KMS-11 (cell line): Measurements from ENCODE around the gene IFRD2.

Experiments used
- H2AFZ ChIP-seq: fragments of 200-600 bp; sonication (generic); 2 replicates; pipeline ENCODE4 v1.6.1; 2016; ENCODE audit warnings: antibody characterized with exemption, mixed run types, low read depth
- H3K27ac ChIP-seq: fragments of 200-600 bp; sonication (generic); 2 replicates; pipeline ENCODE4 v1.6.1; 2016; ENCODE audit warnings: mild to moderate bottlenecking, mixed run types
- H3K27me3 ChIP-seq: fragments of 200-600 bp; sonication (generic); 2 replicates; pipeline ENCODE4 v1.6.1; 2017; ENCODE audit warnings: mild to moderate bottlenecking, low read depth, mixed run types, moderate library complexity; ENCODE audit not compliant: insufficient read depth
- H3K36me3 ChIP-seq: fragments of 200-600 bp; sonication (generic); 2 replicates; pipeline ENCODE4 v1.6.1; 2017; ENCODE audit warnings: mild to moderate bottlenecking, mixed run types; ENCODE audit not compliant: insufficient read depth
- H3K4me1 ChIP-seq: fragments of 200-600 bp; sonication (generic); 2 replicates; pipeline ENCODE4 v1.6.1; 2016; ENCODE audit warnings: mild to moderate bottlenecking, low read depth, mixed run types; ENCODE audit not compliant: poor library complexity, severe bottlenecking
- H3K4me2 ChIP-seq: fragments of 200-600 bp; sonication (generic); 2 replicates; pipeline ENCODE4 v1.7.0; 2016; ENCODE audit warnings: mild to moderate bottlenecking, mixed run types
- H3K4me3 ChIP-seq: fragments of 200-600 bp; sonication (generic); IDR thresholded peaks from 2 replicates; pipeline ENCODE4 v1.6.1; 2017; ENCODE audit warnings: low read depth, low read length, mixed read lengths; ENCODE audit not compliant: insufficient read depth
- H3K79me2 ChIP-seq: fragments of 200-600 bp; sonication (generic); 2 replicates; pipeline ENCODE4 v1.6.1; 2016; ENCODE audit warnings: low read depth, mixed run types; ENCODE audit not compliant: insufficient read depth
- H3K9ac ChIP-seq: fragments of 200-600 bp; sonication (generic); 2 replicates; pipeline ENCODE4 v1.6.1; 2016; ENCODE audit warnings: mild to moderate bottlenecking, mixed run types
- H4K20me1 ChIP-seq: fragments of 200-600 bp; sonication (generic); 2 replicates; pipeline ENCODE4 v1.6.1; 2016; ENCODE audit warnings: mild to moderate bottlenecking, mixed run types; ENCODE audit not compliant: insufficient read depth
- CTCF ChIP-seq: fragments of 200-600 bp; sonication (generic); conservative IDR thresholded peaks from 2 replicates; pipeline ENCODE4 v1.6.1; 2017; ENCODE audit warnings: low read depth, mild to moderate bottlenecking, antibody characterized with exemption, low read length, moderate library complexity, mixed read lengths

Gene IFRD2

GRCh38 chr3:50261505-50261904 lies 30.7 kb downstream of the IFRD2 start:
- Histone ChIP-seq H3K4me3 (no peak overlapping the region), H3K27me3 (peaks cover 2% of the 10 kb centered on the region; the same call in 1 of the 2 replicates), H3K4me2 (no peak overlapping the region), H2AFZ (no peak overlapping the region), H4K20me1 (no peaks in the 10 kb centered on the region), H3K36me3 (no peaks in the 10 kb centered on the region), H3K27ac (no peak overlapping the region), H3K4me1 (peaks cover 6% of the 10 kb centered on the region), H3K79me2 (no peaks in the 10 kb centered on the region), H3K9ac (no peak overlapping the region)
- TF ChIP-seq CTCF: no peak

GRCh38 chr3:50260942-50261441 lies 31.2 kb downstream of the IFRD2 start:
- no peaks in the 10 kb centered on the region for H4K20me1 ChIP-seq
- H3K27ac ChIP-seq: no peak overlapping the region
- peak overlapping the region; percentile 73 for H3K4me2 ChIP-seq
- H3K79me2 ChIP-seq: no peaks in the 10 kb centered on the region
- no peak overlapping the region for H3K9ac ChIP-seq
- peaks cover 6% of the 10 kb centered on the region for H3K4me1 ChIP-seq
- no peaks in the 10 kb centered on the region; the same call in 1 of the 2 replicates for H3K27me3 ChIP-seq
- no peak for TF ChIP-seq CTCF
- H3K36me3 ChIP-seq: no peaks in the 10 kb centered on the region
- H3K4me3 ChIP-seq: no peak overlapping the region
- H2AFZ ChIP-seq: no peak overlapping the region

GRCh38 chr3:50260027-50260941 lies 31.9 kb downstream of the IFRD2 start:
- H3K4me3 ChIP-seq: no peak overlapping the region
- H3K36me3 ChIP-seq: no peaks in the 10 kb centered on the region
- peak overlapping the region; percentile 79 for H3K9ac ChIP-seq
- peak; percentile 72 for TF ChIP-seq CTCF
- H3K27ac ChIP-seq: no peak overlapping the region
- no peaks in the 10 kb centered on the region for H4K20me1 ChIP-seq
- peak overlapping the region; percentile 73 for H3K4me2 ChIP-seq
- H3K27me3 ChIP-seq: no peaks in the 10 kb centered on the region
- peak overlapping the region; percentile 47 for H2AFZ ChIP-seq
- peaks cover 6% of the 10 kb centered on the region for H3K4me1 ChIP-seq
- H3K79me2 ChIP-seq: no peaks in the 10 kb centered on the region

GRCh38 chr3:50259432-50260026 lies 32.7 kb downstream of the IFRD2 start:
- no peaks in the 10 kb centered on the region for H3K36me3 ChIP-seq
- no peak overlapping the region for H3K4me2 ChIP-seq
- H3K4me1 ChIP-seq: peaks cover 6% of the 10 kb centered on the region
- no peak overlapping the region for H3K27ac ChIP-seq
- H3K4me3 ChIP-seq: no peak overlapping the region
- no peaks in the 10 kb centered on the region for H3K27me3 ChIP-seq
- no peak overlapping the region for H2AFZ ChIP-seq
- no peak for TF ChIP-seq CTCF
- H3K9ac ChIP-seq: no peak overlapping the region
- H3K79me2 ChIP-seq: no peaks in the 10 kb centered on the region
- no peaks in the 10 kb centered on the region for H4K20me1 ChIP-seq
